ENCODE results near the gene KRTAP10-10.

- TF ChIP-seq ZNF274 (IDR thresholded peaks at IDR 0.05; ENCODE audit: low read depth, low read length) (no peak), SUZ12 (IDR thresholded peaks at IDR 0.05; ENCODE audit: extremely low read depth, insufficient read depth, insufficient read length) (no peak), YY1 (IDR thresholded peaks at IDR 0.05; ENCODE audit: insufficient read depth, insufficient read length) (no peak)
Measured at GRCh38 chr21:44614961-44615391, 22.2 kb upstream of the KRTAP10-10 start.

Measured in NT2/D1 (cell line).